HG03045 (cell line): ENCODE data around the gene ORC2.
"Not testable (repeated sequence)": the region's sequence is repeated elsewhere in the genome, so short reads cannot be mapped to it uniquely, and the experiment has no call there.

Experiments
- ATAC-seq: cut with Tn5 transposase; IDR thresholded peaks from one replicate; pipeline ENCODE4 v1.9.1; 2021; ENCODE audit warnings: mild to moderate bottlenecking, moderate library complexity; ENCODE audit not compliant: unreplicated experiment

ORC2 gene

DNA sequence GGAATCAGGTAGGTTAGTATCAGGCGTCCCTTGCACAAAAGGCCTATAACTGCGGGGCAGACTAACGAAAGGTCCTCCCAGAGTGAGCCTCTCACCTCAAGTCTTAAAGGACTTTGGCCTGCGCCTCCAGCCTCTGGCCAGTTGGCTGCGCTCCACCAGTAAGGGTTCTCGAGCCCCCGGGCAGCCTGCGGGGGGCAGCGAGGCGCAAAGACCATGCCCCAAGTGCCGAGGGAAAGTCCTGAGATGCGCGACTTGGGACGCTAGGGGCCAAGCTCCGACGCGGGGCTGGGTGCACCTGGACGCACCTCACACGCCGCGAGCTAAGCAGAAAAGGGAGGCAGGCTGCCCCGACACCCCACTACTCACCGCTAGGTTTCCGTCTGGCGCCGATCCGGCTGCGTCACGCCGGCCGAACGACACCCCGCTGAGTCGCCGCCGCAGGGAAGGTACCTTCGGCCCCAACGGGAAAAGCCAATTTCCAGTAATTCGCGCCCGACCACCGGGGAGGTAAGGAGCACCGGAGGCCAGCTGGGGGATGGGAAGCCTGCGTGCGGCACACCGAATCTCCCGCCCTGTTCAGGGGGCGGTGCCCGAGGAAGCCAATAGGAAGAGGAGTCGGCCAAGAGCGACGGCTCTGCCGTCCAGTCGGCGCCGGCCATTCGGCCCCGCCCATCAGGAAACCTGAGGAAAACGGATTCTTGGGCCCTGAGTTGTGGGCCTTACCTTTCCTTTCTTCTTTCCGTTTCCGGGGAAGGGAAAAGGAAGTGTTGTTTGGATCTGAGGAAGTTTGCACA, at the start of gene ORC2:
TSS of gene ORC2 (minus strand) at position 537 of the 794 bp plus-strand sequence. CDS start 5,537 bp downstream, outside the sequence.
- ATAC-seq = peak; percentile 95

- no peak for ATAC-seq
These were observed 44.9 kb upstream of the ORC2 start for GRCh38 chr2:201008296-201008829.

- no peak for ATAC-seq
These were observed 44.1 kb upstream of the ORC2 start for GRCh38 chr2:201007584-201007998.

- no peak for ATAC-seq
These were observed 43.2 kb upstream of the ORC2 start for GRCh38 chr2:201006704-201007103.

- ATAC-seq = no peak
These were observed 40.9 kb upstream of the ORC2 start for GRCh38 chr2:201004370-201004769.

GRCh38 chr2:200993097-200993496, 29.6 kb upstream of the ORC2 start:
- no peak for ATAC-seq

DNA sequence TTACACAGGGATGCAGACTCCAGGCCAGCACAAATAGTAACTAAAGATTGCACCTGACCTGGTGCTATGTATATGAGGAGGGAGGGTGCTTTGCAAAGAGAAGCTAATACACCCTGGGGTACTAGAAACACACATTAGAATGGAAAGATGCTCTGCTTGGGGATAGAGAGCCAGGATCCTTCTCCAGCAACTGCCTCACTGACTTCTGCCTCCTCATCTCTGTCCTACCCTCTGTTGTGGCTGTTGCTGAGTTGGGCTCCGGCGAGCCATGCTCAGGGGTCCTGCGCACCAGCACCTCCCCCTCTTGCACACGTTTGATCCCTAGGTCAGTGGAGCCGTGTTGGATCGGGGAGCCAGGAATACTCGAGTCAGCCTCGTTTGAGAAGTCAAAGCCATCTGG, 23.7 kb upstream of the ORC2 start:
- no peak for ATAC-seq

- no peak for ATAC-seq
These were observed 22.3 kb upstream of the ORC2 start for GRCh38 chr2:200985799-200986198.

GRCh38 chr2:200976710-200977109, 13.2 kb upstream of the ORC2 start:
- ATAC-seq = no peak

GRCh38 chr2:200975672-200976071, 12.2 kb upstream of the ORC2 start:
- ATAC-seq = no peak

GRCh38 chr2:200970057-200970456, 6.6 kb upstream of the ORC2 start:
- ATAC-seq = not testable (repeated sequence)

DNA sequence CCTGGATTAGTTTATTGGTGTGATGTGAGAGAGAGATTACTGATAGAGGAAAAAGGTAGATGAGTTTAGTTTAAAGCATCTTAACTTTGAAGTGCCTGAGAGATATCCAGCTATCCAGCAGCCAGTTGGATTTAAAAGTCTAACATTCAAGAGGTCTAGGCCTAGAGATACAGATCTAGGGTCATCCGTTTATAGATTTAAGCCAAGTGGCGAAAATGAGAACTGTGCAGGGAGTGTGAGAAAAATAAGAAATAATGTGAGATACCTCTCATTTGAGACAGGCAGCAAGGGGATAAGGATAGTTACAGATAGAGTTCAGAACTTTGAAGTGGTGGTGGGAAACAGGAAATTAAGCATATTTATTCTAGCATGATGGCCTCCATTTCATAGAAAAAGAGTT, 5.3 kb upstream of the ORC2 start:
- ATAC-seq = no peak

DNA sequence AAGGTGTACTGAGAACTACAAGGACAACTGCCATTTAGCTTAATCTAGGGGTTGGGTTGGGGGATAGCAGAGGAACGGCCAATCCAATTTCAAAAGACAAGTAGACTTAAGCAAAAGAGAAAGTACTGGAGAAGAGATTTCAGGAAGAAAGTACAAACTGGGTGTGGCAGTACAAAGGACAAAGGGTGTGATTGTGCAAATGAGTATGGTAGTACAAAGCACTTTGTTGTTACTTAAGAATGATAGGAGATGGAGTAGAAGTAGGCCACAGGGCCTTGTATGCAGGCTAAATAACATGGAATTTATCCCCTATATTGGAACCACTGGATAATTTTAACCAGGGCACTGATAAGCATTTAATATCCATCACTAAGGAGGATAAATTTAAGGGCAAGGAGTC, 4.7 kb upstream of the ORC2 start:
- no peak for ATAC-seq

DNA sequence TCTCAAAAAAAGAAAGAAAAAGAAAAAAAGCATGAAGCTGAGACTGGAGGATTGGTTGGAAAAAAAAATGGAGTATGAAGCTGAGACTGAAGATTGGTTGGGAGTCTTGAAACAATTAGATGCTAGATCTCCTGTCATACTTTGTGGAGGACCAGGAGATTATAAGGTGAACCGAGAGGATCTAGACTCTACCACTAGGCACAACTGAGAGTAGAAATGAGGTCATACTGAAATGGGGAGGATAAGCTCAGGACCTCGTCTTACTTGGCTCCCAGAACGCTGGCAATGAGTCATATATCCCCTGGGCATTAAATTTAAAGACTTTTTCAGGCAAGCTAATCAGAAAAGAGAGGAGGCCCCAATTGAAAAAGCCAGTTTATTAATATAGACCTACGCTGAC, 3.3 kb upstream of the ORC2 start:
- ATAC-seq = no peak

DNA sequence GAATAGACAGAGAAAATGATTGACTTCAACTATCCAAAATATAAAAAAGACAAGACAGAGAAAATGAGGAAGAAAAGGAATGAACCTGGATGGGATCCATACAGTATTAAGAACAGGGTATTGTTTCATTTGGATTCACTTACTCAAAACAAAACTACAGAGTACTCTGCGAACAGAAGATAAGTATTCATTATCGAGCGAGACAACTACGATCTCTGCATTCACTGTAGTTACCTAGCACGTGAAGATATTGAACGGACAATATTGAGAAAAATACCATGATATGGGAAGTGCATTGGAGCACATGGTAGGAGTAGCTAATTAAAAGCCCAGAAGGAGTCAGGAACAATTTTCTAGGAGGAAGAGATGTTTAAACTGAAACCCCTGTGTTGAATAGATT, 1.0 kb upstream of the ORC2 start:
- ATAC-seq = no peak

GRCh38 chr2:200963918-200964252, 425 bp upstream of the ORC2 start:
- ATAC-seq = peak; percentile 13

DNA sequence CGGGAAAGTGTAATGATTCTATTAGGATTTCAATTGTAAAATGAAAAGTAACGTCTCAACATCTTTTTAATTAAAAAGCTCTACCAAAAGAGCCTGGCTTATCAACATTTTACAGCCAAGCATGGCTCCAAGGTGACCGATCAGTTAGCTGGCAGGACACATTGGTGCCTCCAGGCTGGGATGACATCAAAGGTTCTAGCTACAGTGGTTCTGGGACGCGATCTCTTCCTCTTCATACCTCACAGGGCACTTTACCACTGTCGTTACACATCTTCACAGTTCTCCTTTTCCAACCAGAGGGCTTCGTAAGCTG, 693 bp downstream of the ORC2 start:
- ATAC-seq = peak; percentile 16

GRCh38 chr2:200961674-200962073, 1.8 kb downstream of the ORC2 start:
- ATAC-seq = no peak

DNA sequence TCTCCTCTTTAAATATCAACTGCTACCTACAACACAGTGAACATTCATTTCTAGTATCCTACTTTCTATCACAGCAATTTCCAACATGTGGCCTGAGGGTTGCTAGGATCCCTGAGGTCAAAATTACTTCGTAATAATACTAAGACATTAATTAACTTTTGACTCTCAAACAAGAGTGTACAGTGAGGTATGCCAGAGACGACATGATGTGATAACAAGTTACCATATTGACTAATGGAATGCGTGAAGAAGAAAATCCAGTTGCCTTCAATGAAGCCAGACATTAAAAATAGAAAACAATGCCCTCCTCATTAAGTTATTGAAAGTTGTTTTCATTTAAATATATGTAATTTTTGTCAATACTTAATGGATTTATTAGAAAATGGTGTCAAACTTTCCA, 13.1 kb downstream of the ORC2 start:
- ATAC-seq = no peak

DNA sequence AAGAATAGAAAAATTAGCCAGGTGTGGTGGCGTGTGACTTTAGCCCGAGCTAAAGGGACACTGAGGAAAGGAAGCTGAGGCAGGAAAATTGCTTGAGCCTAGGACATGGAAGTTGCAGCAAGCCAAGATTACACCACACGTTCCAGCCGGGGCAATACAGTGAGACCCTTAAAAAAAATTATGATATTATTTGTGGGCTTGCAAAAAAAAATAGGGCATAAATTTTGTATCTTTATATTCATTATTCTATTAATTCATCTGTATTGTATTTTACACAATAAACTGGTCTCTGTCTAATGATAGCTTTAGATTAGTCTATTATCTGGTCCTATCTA, 18.1 kb downstream of the ORC2 start:
- ATAC-seq = no peak

DNA sequence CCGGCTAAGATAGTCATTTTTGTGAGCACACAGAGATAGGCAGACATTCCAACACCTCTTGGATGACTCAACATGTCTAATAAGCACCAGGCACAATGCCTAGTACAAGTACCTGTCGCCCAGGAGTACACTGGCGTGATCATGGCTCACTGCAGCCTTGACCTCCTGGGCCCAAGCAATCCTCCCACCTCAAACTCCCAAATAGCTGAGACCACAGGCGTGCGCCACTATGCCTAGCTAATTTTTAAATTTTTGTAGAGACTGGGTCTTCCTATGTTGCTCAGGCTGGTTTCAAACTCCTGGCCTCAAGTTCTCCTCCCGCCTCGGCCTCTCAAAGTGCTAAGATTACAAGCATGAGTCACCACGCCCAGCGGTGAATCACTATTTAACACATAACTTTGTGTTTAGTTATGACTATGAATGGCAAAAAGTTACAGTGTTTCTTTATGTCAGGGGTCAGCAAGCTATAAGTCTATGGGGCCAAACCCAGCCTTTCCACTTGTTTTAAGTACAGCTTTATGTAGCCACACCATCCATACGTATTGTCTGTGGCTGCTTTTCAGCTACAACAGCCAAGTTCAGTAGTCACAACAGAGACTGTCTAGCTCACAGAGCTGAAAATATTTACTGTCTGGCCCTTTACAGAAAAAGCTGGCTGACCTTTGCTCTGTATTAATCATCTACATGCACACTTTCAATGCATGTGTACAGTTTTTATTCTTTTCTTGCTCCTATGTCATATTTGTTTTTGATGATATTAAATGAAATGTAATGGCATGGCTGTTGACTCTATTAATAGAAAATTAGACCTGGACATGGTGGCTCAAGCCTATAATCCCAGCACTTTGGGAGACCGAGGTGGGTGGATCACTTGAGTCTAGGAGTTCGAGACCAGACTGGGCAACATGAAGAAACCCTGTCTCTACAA, 18.7 kb downstream of the ORC2 start:
- no peak for ATAC-seq

GRCh38 chr2:200943527-200944105, 19.8 kb downstream of the ORC2 start:
- no peak for ATAC-seq
